GM23248 (cell line): ENCODE data around the gene XKR3. TPM values are rescaled to one million over a fixed set of nuclear protein-coding genes. Genes with fewer than 3 reads are reported as not detected.
"Not testable (repeated sequence)": the region's sequence is repeated elsewhere in the genome, so short reads cannot be mapped to it uniquely, and the experiment has no call there.

Experiments
- DNase-seq: peaks from one replicate; pipeline ENCODE4 v3.0.0-alpha.2; 2015
- H2AFZ ChIP-seq: fragments of 200-600 bp; sonication (generic); 2 replicates; pipeline ENCODE4 v1.6.1; 2016; ENCODE audit warnings: antibody characterized with exemption
- H3F3A ChIP-seq: fragments of 200-600 bp; sonication (generic); 2 replicates; pipeline ENCODE4 v1.6.1; 2016; ENCODE audit warnings: mild to moderate bottlenecking, antibody characterized with exemption, mixed run types; ENCODE audit not compliant: insufficient read depth
- H3K27ac ChIP-seq: fragments of 200-600 bp; sonication (generic); 2 replicates; pipeline ENCODE4 v1.5.1; 2016; ENCODE audit warnings: mild to moderate bottlenecking
- H3K27me3 ChIP-seq: fragments of 200-600 bp; sonication (generic); replicated peaks from 2 replicates; pipeline ENCODE4 v1.6.1; 2016; ENCODE audit warnings: mild to moderate bottlenecking; ENCODE audit not compliant: insufficient read depth
- H3K36me3 ChIP-seq: fragments of 200-600 bp; sonication (generic); 2 replicates; pipeline ENCODE4 v1.6.1; 2016; ENCODE audit warnings: low read depth, mild to moderate bottlenecking
- H3K4me1 ChIP-seq: fragments of 200-600 bp; sonication (generic); 2 replicates; pipeline ENCODE4 v1.6.1; 2016; ENCODE audit warnings: mild to moderate bottlenecking; ENCODE audit not compliant: insufficient read depth
- H3K4me2 ChIP-seq: fragments of 200-600 bp; sonication (generic); one replicate; pipeline ENCODE4 v1.6.1; 2016; ENCODE audit warnings: mild to moderate bottlenecking; ENCODE audit not compliant: unreplicated experiment
- H3K4me3 ChIP-seq: fragments of 200-600 bp; sonication (generic); 2 replicates; pipeline ENCODE4 v1.5.1; 2016; ENCODE audit warnings: mild to moderate bottlenecking
- H3K79me2 ChIP-seq: fragments of 200-600 bp; sonication (generic); 2 replicates; pipeline ENCODE4 v1.6.1; 2016; ENCODE audit warnings: mild to moderate bottlenecking; ENCODE audit not compliant: insufficient read depth
- H3K9ac ChIP-seq: fragments of 200-600 bp; sonication (generic); 2 replicates; pipeline ENCODE4 v1.6.1; 2016; ENCODE audit warnings: mild to moderate bottlenecking
- H3K9me2 ChIP-seq: fragments of 200-600 bp; sonication (generic); 2 replicates; pipeline ENCODE4 v1.6.1; 2016; ENCODE audit warnings: mixed run types, mild to moderate bottlenecking, moderate library complexity; ENCODE audit not compliant: insufficient read depth
- H3K9me3 ChIP-seq: fragments of 200-600 bp; sonication (generic); one replicate; pipeline ENCODE4 v1.6.1; 2017; ENCODE audit warnings: low read depth
- H4K20me1 ChIP-seq: fragments of 200-600 bp; sonication (generic); 2 replicates; pipeline ENCODE4 v1.6.0; 2016; ENCODE audit not compliant: insufficient read depth
- WGBS, 2 experiments: methylation state at CpG; one replicate each; pipeline ENCODE4 v1.1.6; 2015 to 2017; ENCODE audit warnings: low lambda C conversion rate in 2 of 2, low coverage in 1 of 2; ENCODE audit errors: missing lambda C conversion rate in 2 of 2; 5-methylcytosine and 5-hydroxymethylcytosine counted together
- in situ Hi-C: fragments of 300-500 bp; cut with MboI; formaldehyde crosslinking; loops from 2 replicates; pipeline ENCODE4 v1.15.0; 2020
- polyA plus RNA-seq: library from polyadenylated mRNA; unstranded; fragments of >200 nt; fragmentation: Nextera tagmentation; extraction: Ambion mirVana; gene quantifications from 2 replicates; pipeline ENCODE4 v1.2.1, GENCODE V29; 2016
- small RNA-seq: library from RNA; depleted of rRNA; stranded (forward); fragments of <200 nt; gene quantifications from one replicate; pipeline ENCODE3, GENCODE V24; 2014; ENCODE audit warnings: low read depth, low replicate concordance
- total RNA-seq: library from RNA; depleted of rRNA; stranded (reverse); fragments of >200 nt; shearing (Covaris generic); gene quantifications from 2 replicates; pipeline ENCODE4 v1.2.3, GENCODE V29; 2014; rRNA removed

The XKR3 gene
- total and polyA plus RNA-seq, 2 experiments from 2014 or later, result not detected

- H3F3A ChIP-seq, DNase-seq, H3K4me1 ChIP-seq, H3K27ac ChIP-seq, H2AFZ ChIP-seq, H3K4me2 ChIP-seq, H3K4me3 ChIP-seq, H3K36me3 ChIP-seq, H3K9me3 ChIP-seq, H3K9me2 ChIP-seq, H3K79me2 ChIP-seq, H3K27me3 ChIP-seq, H3K9ac ChIP-seq, in situ Hi-C loops, H4K20me1 ChIP-seq: not testable (repeated sequence)
- WGBS, 2 experiments, result 58 to 61% methylated on average over 21 of the region's 21 CpGs
Observed at GRCh38 chr22:16747266-16748159, 77.7 kb downstream of the XKR3 start.

DNA sequence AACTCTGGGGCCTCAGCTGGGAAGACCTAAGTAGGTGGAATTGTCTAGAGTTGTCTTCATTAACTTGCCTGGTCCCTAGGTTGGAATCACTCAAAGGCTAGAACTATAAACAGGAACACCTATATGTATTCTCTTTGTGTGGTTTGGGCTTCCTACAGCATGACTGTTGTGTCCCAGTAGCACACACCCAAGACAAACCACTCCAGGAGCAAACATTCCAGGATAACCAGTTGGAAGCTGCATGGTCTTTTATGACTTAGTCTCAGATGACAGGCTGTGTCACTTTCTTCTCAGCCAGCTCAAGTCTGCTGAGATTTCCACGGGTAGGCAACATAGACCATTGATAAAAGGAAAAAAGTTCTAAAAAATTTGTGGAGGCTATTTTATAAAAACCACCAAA, 90.9 kb downstream of the XKR3 start:
- H4K20me1 ChIP-seq, DNase-seq, H3K4me1 ChIP-seq, H3K9ac ChIP-seq, H3K79me2 ChIP-seq, H3K27ac ChIP-seq, H3K4me3 ChIP-seq, H3K9me2 ChIP-seq, in situ Hi-C loops, H2AFZ ChIP-seq, H3K36me3 ChIP-seq, H3K27me3 ChIP-seq, H3F3A ChIP-seq, H3K9me3 ChIP-seq, H3K4me2 ChIP-seq: not testable (repeated sequence)
- WGBS, 2 experiments, result 0% methylated on average over 1 of the region's 1 CpG

Small RNA genes lying within 50 kb of the gene (small RNA-seq; reads per million reads assigned to genes)
- gene GPM6BP3, result not detected

Other genes starting within 250 kb of the XKR3 start
- gene CCT8L2, start 232.6 kb downstream of the XKR3 start, total RNA-seq, result not detected in 2 replicates
- not detected in 2 replicates for gene CCT8L2, start 232.6 kb downstream of the XKR3 start, polyA plus RNA-seq
- not detected in 2 replicates for gene GAB4, start 182.8 kb upstream of the XKR3 start, total RNA-seq
- gene GAB4, start 182.8 kb upstream of the XKR3 start, polyA plus RNA-seq, result not detected in 2 replicates